CD4-positive, alpha-beta T cell (primary cell): ENCODE measurements around the gene LEP. TPM values are rescaled to one million over a fixed set of nuclear protein-coding genes. Genes with fewer than 3 reads are reported as not detected.

ENCODE experiments used
- ATAC-seq: fragments of 200-7000 bp; cut with Tn5 transposase; one replicate; pipeline ENCODE4 v1.10.0; 2022; ENCODE audit warnings: mild to moderate bottlenecking; ENCODE audit not compliant: poor library complexity
- CTCF ChIA-PET: fragments of 350-600 bp; sonication (Branson Sonifier 250); formaldehyde crosslinking; loops from one replicate; lab custom pipeline; 2021; ENCODE audit warnings: antibody characterized with exemption, inconsistent platforms; lab: Charles Lee
- POLR2A ChIA-PET: fragments of 350-600 bp; sonication (Branson Sonifier 250); formaldehyde crosslinking; loops from one replicate; lab custom pipeline; 2021; ENCODE audit warnings: antibody characterized with exemption, inconsistent platforms; lab: Charles Lee
- DNase-seq, 14 experiments: peaks; one replicate each; pipeline ENCODE4 v3.0.0-alpha.2; 2013 to 2020; ENCODE audit warnings: mixed read lengths in 2 of 14
- H3K27ac ChIP-seq, 2 donors: one replicate each; pipeline versions ENCODE4 v1.5.1 to v1.7.0; 2013; ENCODE audit warnings: low read length in 2 of 2, low read depth in 1 of 2, mild to moderate bottlenecking in 1 of 2
- H3K27me3 ChIP-seq, 2 experiments: 1 replicate in 1 of 2; 2 replicates in 1 of 2; pipeline versions ENCODE4 v1.6.1 to v1.7.0; 2013; ENCODE audit warnings: low read length in 2 of 2, control low read depth in 1 of 2, mild to moderate bottlenecking in 1 of 2, moderate library complexity in 1 of 2; ENCODE audit not compliant: insufficient read depth in 2 of 2, control insufficient read depth in 1 of 2
- H3K36me3 ChIP-seq: one replicate; pipeline ENCODE4 v1.6.1; 2013; ENCODE audit warnings: low read length, control low read depth; ENCODE audit not compliant: insufficient read depth
- H3K4me1 ChIP-seq: one replicate; pipeline ENCODE4 v1.6.1; 2013; ENCODE audit warnings: low read length, control low read depth; ENCODE audit not compliant: insufficient read depth
- H3K4me3 ChIP-seq: one replicate; pipeline ENCODE4 v1.5.1; 2013; ENCODE audit warnings: mild to moderate bottlenecking, low read length, moderate library complexity
- H3K9me3 ChIP-seq, 2 experiments: 1 replicate in 1 of 2; 2 replicates in 1 of 2; pipeline versions ENCODE4 v1.6.1 to v1.7.0; 2013; ENCODE audit warnings: low read length in 2 of 2, mild to moderate bottlenecking in 2 of 2, control low read depth in 1 of 2, moderate library complexity in 1 of 2; ENCODE audit not compliant: control insufficient read depth in 1 of 2, insufficient read depth in 1 of 2
- H3K27ac Mint-ChIP-seq: one replicate; pipeline ENCODE4 v1.8.0; 2020; ENCODE audit warnings: mixed read lengths
- H3K27me3 Mint-ChIP-seq: one replicate; pipeline ENCODE4 v1.8.0; 2021; ENCODE audit warnings: mixed read lengths
- H3K36me3 Mint-ChIP-seq: one replicate; pipeline ENCODE4 v1.8.0; 2021; ENCODE audit warnings: low read depth, mixed read lengths
- H3K4me1 Mint-ChIP-seq: one replicate; pipeline ENCODE4 v1.8.0; 2021; ENCODE audit warnings: low read depth, mixed read lengths
- H3K4me3 Mint-ChIP-seq: one replicate; pipeline ENCODE4 v1.8.0; 2020; ENCODE audit warnings: mild to moderate bottlenecking, mixed read lengths
- H3K9me3 Mint-ChIP-seq: one replicate; pipeline ENCODE4 v1.8.0; 2020; ENCODE audit warnings: mixed read lengths
- intact Hi-C, 2 experiments: fragments of 100-400 bp; cut with DNase I in 1 of 2; cut with micrococcal nuclease in 1 of 2; formaldehyde crosslinking; loops; one replicate each; pipeline versions ENCODE4 v1.15.1 to v1.9.0; 2023 to 2025; cut with DNase I, micrococcal nuclease
- total RNA-seq, 174 experiments: library from RNA in 2 of 174; stranded (reverse) in 2 of 174; gene quantifications; one replicate each; pipeline ENCODE4 v1.2.3 and lab custom pipeline; 2021 to 2026
- TF ChIP-seq, protein P1 (sequence below): fragments of 200-600 bp; IDR thresholded peaks from one replicate; pipeline ENCODE4 v1.8.0; 2022; ENCODE audit warnings: antibody characterized with exemption, mild to moderate bottlenecking

The LEP gene
- total RNA-seq, 2 experiments from 2014 or later: not detected

DNA sequence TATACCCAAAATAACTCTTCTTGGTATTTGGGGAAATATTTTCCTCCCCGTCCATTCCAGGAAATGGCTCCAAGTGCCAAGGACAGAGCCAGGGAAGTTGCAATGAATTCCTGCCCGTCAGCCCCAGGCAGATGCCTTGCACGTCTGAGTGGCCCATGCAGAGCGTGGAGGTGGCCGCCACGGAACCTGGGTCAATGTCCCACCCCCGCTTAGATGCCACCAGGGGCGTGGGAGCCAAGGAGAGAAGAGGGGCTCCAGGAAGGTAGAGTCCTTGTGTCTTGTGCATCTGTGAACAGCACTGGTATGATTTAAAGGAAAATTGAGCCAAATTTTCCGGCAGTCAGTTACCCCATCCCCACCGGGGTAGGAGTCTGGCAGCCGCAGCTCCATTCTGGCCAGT lies 1.6 kb downstream of the LEP start:
- no peaks in the 10 kb centered on the region for H3K9me3 Mint-ChIP-seq
- no peak overlapping the region for H3K4me3 Mint-ChIP-seq
- H3K27ac Mint-ChIP-seq: no peak overlapping the region
- ChIA-PET POLR2A (no interaction called here), CTCF (no interaction called here)
- no peaks in the 10 kb centered on the region for H3K36me3 Mint-ChIP-seq
- peaks cover 57% of the 10 kb centered on the region for H3K27me3 Mint-ChIP-seq
- Histone ChIP-seq H3K27ac (no peak overlapping the region), H3K4me3 (no peak overlapping the region), H3K36me3 (no peaks in the 10 kb centered on the region), H3K4me1 (no peaks in the 10 kb centered on the region), H3K27me3 (peaks cover 18 to 23% of the 10 kb centered on the region in 2 experiments), H3K9me3 (peaks cover 10 to 24% of the 10 kb centered on the region in 2 experiments)
- TF ChIP-seq, protein P1, sequence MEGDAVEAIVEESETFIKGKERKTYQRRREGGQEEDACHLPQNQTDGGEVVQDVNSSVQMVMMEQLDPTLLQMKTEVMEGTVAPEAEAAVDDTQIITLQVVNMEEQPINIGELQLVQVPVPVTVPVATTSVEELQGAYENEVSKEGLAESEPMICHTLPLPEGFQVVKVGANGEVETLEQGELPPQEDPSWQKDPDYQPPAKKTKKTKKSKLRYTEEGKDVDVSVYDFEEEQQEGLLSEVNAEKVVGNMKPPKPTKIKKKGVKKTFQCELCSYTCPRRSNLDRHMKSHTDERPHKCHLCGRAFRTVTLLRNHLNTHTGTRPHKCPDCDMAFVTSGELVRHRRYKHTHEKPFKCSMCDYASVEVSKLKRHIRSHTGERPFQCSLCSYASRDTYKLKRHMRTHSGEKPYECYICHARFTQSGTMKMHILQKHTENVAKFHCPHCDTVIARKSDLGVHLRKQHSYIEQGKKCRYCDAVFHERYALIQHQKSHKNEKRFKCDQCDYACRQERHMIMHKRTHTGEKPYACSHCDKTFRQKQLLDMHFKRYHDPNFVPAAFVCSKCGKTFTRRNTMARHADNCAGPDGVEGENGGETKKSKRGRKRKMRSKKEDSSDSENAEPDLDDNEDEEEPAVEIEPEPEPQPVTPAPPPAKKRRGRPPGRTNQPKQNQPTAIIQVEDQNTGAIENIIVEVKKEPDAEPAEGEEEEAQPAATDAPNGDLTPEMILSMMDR: no peak
- DNase-seq (no peak), ATAC-seq (no peak)
- no peaks in the 10 kb centered on the region for H3K4me1 Mint-ChIP-seq
- intact Hi-C loops: no loop called here

- H3K4me1 ChIP-seq: no peaks in the 10 kb centered on the region
- no peaks in the 10 kb centered on the region for H3K4me1 Mint-ChIP-seq
- no peaks in the 10 kb centered on the region for H3K36me3 ChIP-seq
- CTCF ChIA-PET: interaction anchor here (0.5 kb wide), 1 partner anchor 1767 kb away, joined by 3 read pairs; no protein-coding TSS in a partner anchor
- peaks cover 18 to 23% of the 10 kb centered on the region in 2 experiments for H3K27me3 ChIP-seq
- H3K27ac Mint-ChIP-seq: no peak overlapping the region
- no peak overlapping the region for H3K27ac ChIP-seq
- H3K4me3 ChIP-seq: no peak overlapping the region
- H3K36me3 Mint-ChIP-seq: no peaks in the 10 kb centered on the region
- no peak overlapping the region for H3K4me3 Mint-ChIP-seq
- H3K27me3 Mint-ChIP-seq: peaks cover 58% of the 10 kb centered on the region
- no peaks in the 10 kb centered on the region for H3K9me3 Mint-ChIP-seq
- POLR2A ChIA-PET: no interaction called here
- ATAC-seq (no peak), DNase-seq (no peak)
- TF ChIP-seq, protein P1: no peak
- H3K9me3 ChIP-seq: peaks cover 7 to 24% of the 10 kb centered on the region in 2 experiments
- intact Hi-C loops: no loop called here
These were observed 2.2 kb downstream of the LEP start for GRCh38 chr7:128243273-128243672.

DNA sequence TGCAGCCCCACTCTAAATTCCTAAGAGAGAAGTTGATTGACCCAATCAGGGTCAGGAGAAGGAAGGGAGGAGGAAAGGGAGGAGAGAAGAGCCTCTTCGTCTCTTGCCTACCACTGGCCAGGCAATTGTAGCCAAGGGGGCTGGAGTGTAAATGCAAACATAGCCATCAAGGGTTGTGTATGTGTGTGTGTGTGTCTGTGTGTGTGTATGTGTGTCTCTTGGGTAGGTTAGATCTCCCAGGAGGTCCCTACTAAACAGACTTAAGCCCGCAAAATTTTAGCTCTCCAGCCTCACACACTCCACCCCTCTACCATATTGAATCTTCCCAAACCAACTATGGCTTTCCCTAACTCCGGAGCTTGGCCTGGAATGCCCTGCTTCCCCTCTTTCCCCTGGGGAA lies 3.8 kb downstream of the LEP start:
- Histone ChIP-seq H3K36me3 (no peaks in the 10 kb centered on the region), H3K9me3 (peaks cover 4 to 17% of the 10 kb centered on the region in 2 experiments), H3K4me1 (no peaks in the 10 kb centered on the region), H3K27ac (no peak overlapping the region), H3K4me3 (no peak overlapping the region), H3K27me3 (peaks cover 18 to 23% of the 10 kb centered on the region in 2 experiments)
- POLR2A ChIA-PET: no interaction called here
- TF ChIP-seq, protein P1: no peak
- peaks cover 54% of the 10 kb centered on the region for H3K27me3 Mint-ChIP-seq
- H3K27ac Mint-ChIP-seq: no peak overlapping the region
- ATAC-seq: no peak
- intact Hi-C loops: no loop called here
- no peak overlapping the region for H3K4me3 Mint-ChIP-seq
- H3K4me1 Mint-ChIP-seq: no peaks in the 10 kb centered on the region
- CTCF ChIA-PET: no interaction called here
- DNase-seq: no peak
- H3K9me3 Mint-ChIP-seq: no peaks in the 10 kb centered on the region
- no peaks in the 10 kb centered on the region for H3K36me3 Mint-ChIP-seq
